Measurements from ENCODE around the gene DPH7. TPM values are rescaled to one million over a fixed set of nuclear protein-coding genes. Genes with fewer than 3 reads are reported as not detected.
"Not testable (repeated sequence)": the region's sequence is repeated elsewhere in the genome, so short reads cannot be mapped to it uniquely, and the experiment has no call there.

The DPH7 gene
- total RNA-seq, 2 experiments from 2014 or later, result 31.7 to 33.7 TPM

- H3K36me3 Mint-ChIP-seq, result peaks cover 8% of the 10 kb centered on the region
- H3K27ac Mint-ChIP-seq, result no peak overlapping the region
- H3K4me1 Mint-ChIP-seq, result peaks cover 21% of the 10 kb centered on the region
- no peak for DNase-seq
- no peaks in the 10 kb centered on the region for H3K9me3 Mint-ChIP-seq
- H3K4me3 Mint-ChIP-seq, result no peak overlapping the region
- no peaks in the 10 kb centered on the region for H3K27me3 Mint-ChIP-seq
Observed at GRCh38 chr9:137612741-137613142, 34.0 kb upstream of the DPH7 start.

- H3K27ac Mint-ChIP-seq, result peak overlapping the region; percentile 77
- no peak overlapping the region for H3K4me3 Mint-ChIP-seq
- peaks cover 3% of the 10 kb centered on the region for H3K36me3 Mint-ChIP-seq
- peaks cover 22% of the 10 kb centered on the region for H3K4me1 Mint-ChIP-seq
- H3K9me3 Mint-ChIP-seq, result no peaks in the 10 kb centered on the region
- DNase-seq, result peak; percentile 54
- H3K27me3 Mint-ChIP-seq, result no peaks in the 10 kb centered on the region
Observed at GRCh38 chr9:137611623-137612609, 33.2 kb upstream of the DPH7 start.

GRCh38 chr9:137610944-137611343 lies 32.2 kb upstream of the DPH7 start:
- Mint-ChIP-seq H3K9me3 (no peaks in the 10 kb centered on the region), H3K4me3 (no peak overlapping the region), H3K27ac (no peak overlapping the region), H3K4me1 (peaks cover 23% of the 10 kb centered on the region), H3K36me3 (peaks cover 3% of the 10 kb centered on the region), H3K27me3 (no peaks in the 10 kb centered on the region)
- DNase-seq, result no peak

GRCh38 chr9:137607141-137607857 lies 28.6 kb upstream of the DPH7 start:
- no peaks in the 10 kb centered on the region for H3K9me3 Mint-ChIP-seq
- H3K4me1 Mint-ChIP-seq, result peaks cover 25% of the 10 kb centered on the region
- no peak overlapping the region for H3K27ac Mint-ChIP-seq
- H3K36me3 Mint-ChIP-seq, result no peaks in the 10 kb centered on the region
- peak overlapping the region; percentile 81 for H3K4me3 Mint-ChIP-seq
- DNase-seq, result no peak
- no peaks in the 10 kb centered on the region for H3K27me3 Mint-ChIP-seq

GRCh38 chr9:137606734-137607138 lies 28.0 kb upstream of the DPH7 start:
- peaks cover 19% of the 10 kb centered on the region for H3K4me1 Mint-ChIP-seq
- H3K4me3 Mint-ChIP-seq, result peak overlapping the region; percentile 81
- H3K9me3 Mint-ChIP-seq, result no peaks in the 10 kb centered on the region
- DNase-seq, result no peak
- H3K27me3 Mint-ChIP-seq, result no peaks in the 10 kb centered on the region
- H3K27ac Mint-ChIP-seq, result no peak overlapping the region
- no peaks in the 10 kb centered on the region for H3K36me3 Mint-ChIP-seq

- DNase-seq, result peak; percentile 52
- H3K27ac Mint-ChIP-seq, result no peak overlapping the region
- no peaks in the 10 kb centered on the region for H3K9me3 Mint-ChIP-seq
- no peaks in the 10 kb centered on the region for H3K27me3 Mint-ChIP-seq
- no peaks in the 10 kb centered on the region for H3K36me3 Mint-ChIP-seq
- peaks cover 14% of the 10 kb centered on the region for H3K4me1 Mint-ChIP-seq
- peak overlapping the region; percentile 81 for H3K4me3 Mint-ChIP-seq
Observed at GRCh38 chr9:137606005-137606621, 27.4 kb upstream of the DPH7 start.

GRCh38 chr9:137605121-137606004 lies 26.6 kb upstream of the DPH7 start, which contains the start of gene ARRDC1:
ARRDC1 (plus strand) TSS chr9:137605686; CDS start chr9:137605718, 32 bp downstream.
- no peaks in the 10 kb centered on the region for H3K27me3 Mint-ChIP-seq
- H3K36me3 Mint-ChIP-seq, result no peaks in the 10 kb centered on the region
- peak; percentile 92 for DNase-seq

GRCh38 chr9:137604345-137605086 lies 25.8 kb upstream of the DPH7 start:
- peak overlapping the region; percentile 26 for H3K4me3 Mint-ChIP-seq
- peaks cover 14% of the 10 kb centered on the region for H3K4me1 Mint-ChIP-seq
- H3K9me3 Mint-ChIP-seq, result no peaks in the 10 kb centered on the region
- H3K36me3 Mint-ChIP-seq, result no peaks in the 10 kb centered on the region
- DNase-seq, result no peak
- H3K27me3 Mint-ChIP-seq, result no peaks in the 10 kb centered on the region
- H3K27ac Mint-ChIP-seq, result no peak overlapping the region

More at GRCh38 chr9:137605121-137606004, 26.6 kb upstream of the DPH7 start, which contains the start of gene ARRDC1:
- H3K9me3 Mint-ChIP-seq, result no peaks in the 10 kb centered on the region
- peaks cover 14% of the 10 kb centered on the region for H3K4me1 Mint-ChIP-seq
- no peak within 1 kb of the TSS for H3K27ac Mint-ChIP-seq
- H3K4me3 Mint-ChIP-seq, result peak within 1 kb of the TSS; percentile 81

GRCh38 chr9:137603879-137604278 lies 25.2 kb upstream of the DPH7 start:
- no peak for DNase-seq
- Mint-ChIP-seq H3K36me3 (no peaks in the 10 kb centered on the region), H3K27me3 (no peaks in the 10 kb centered on the region), H3K4me3 (peak overlapping the region; percentile 26), H3K27ac (no peak overlapping the region), H3K9me3 (no peaks in the 10 kb centered on the region), H3K4me1 (peaks cover 14% of the 10 kb centered on the region)

GRCh38 chr9:137602661-137603060 lies 23.9 kb upstream of the DPH7 start:
- Mint-ChIP-seq H3K27me3 (no peaks in the 10 kb centered on the region), H3K4me3 (no peak overlapping the region), H3K4me1 (peaks cover 13% of the 10 kb centered on the region), H3K36me3 (no peaks in the 10 kb centered on the region), H3K9me3 (no peaks in the 10 kb centered on the region), H3K27ac (no peak overlapping the region)
- no peak for DNase-seq

GRCh38 chr9:137598943-137599342 lies 20.2 kb upstream of the DPH7 start:
- H3K4me1 Mint-ChIP-seq, result peaks cover 5% of the 10 kb centered on the region
- no peaks in the 10 kb centered on the region for H3K36me3 Mint-ChIP-seq
- H3K9me3 Mint-ChIP-seq, result no peaks in the 10 kb centered on the region
- H3K27me3 Mint-ChIP-seq, result no peaks in the 10 kb centered on the region
- no peak overlapping the region for H3K4me3 Mint-ChIP-seq
- H3K27ac Mint-ChIP-seq, result no peak overlapping the region
- no peak for DNase-seq

- H3K36me3 Mint-ChIP-seq, H3K27ac Mint-ChIP-seq, H3K9me3 Mint-ChIP-seq, H3K4me3 Mint-ChIP-seq, DNase-seq, H3K27me3 Mint-ChIP-seq, H3K4me1 Mint-ChIP-seq: not testable (repeated sequence)
Observed at GRCh38 chr9:137596577-137596976, 17.9 kb upstream of the DPH7 start.

GRCh38 chr9:137593176-137593575 lies 14.5 kb upstream of the DPH7 start:
- Mint-ChIP-seq H3K4me3 (no peak overlapping the region), H3K9me3 (no peaks in the 10 kb centered on the region), H3K27me3 (no peaks in the 10 kb centered on the region), H3K4me1 (peaks cover 3% of the 10 kb centered on the region), H3K27ac (no peak overlapping the region), H3K36me3 (peaks cover 4% of the 10 kb centered on the region)
- DNase-seq, result no peak

GRCh38 chr9:137592767-137593166 lies 14.0 kb upstream of the DPH7 start:
- Mint-ChIP-seq H3K4me3 (no peak overlapping the region), H3K4me1 (peaks cover 6% of the 10 kb centered on the region), H3K9me3 (no peaks in the 10 kb centered on the region), H3K27me3 (no peaks in the 10 kb centered on the region), H3K27ac (no peak overlapping the region), H3K36me3 (peaks cover 8% of the 10 kb centered on the region)
- no peak for DNase-seq

Measured in activated naive CD8-positive, alpha-beta T cell treated with anti-CD3 and anti-CD28 coated beads for 36 hours (primary cell).